ENCODE measurements around the gene MBOAT1. TPM values are rescaled to one million over a fixed set of nuclear protein-coding genes. Genes with fewer than 3 reads are reported as not detected.

MBOAT1 gene, protein sequence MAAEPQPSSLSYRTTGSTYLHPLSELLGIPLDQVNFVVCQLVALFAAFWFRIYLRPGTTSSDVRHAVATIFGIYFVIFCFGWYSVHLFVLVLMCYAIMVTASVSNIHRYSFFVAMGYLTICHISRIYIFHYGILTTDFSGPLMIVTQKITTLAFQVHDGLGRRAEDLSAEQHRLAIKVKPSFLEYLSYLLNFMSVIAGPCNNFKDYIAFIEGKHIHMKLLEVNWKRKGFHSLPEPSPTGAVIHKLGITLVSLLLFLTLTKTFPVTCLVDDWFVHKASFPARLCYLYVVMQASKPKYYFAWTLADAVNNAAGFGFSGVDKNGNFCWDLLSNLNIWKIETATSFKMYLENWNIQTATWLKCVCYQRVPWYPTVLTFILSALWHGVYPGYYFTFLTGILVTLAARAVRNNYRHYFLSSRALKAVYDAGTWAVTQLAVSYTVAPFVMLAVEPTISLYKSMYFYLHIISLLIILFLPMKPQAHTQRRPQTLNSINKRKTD
- total RNA-seq (2021) (19.7 and 22.0 TPM in 2 replicates), Bru-seq, nascent RNA (percentile 77 among the genes with signal in this experiment), BruChase-seq, experiment 1, labeled RNA remaining after a 2-hour chase (percentile 68 among the genes with signal in this experiment), BruChase-seq, experiment 2, labeled RNA remaining after a 6-hour chase (percentile 66 among the genes with signal in this experiment)
- long read RNA-seq, partial matches to known transcripts: 1 of 7 reads
- long read RNA-seq, other reads (novel, unspliced or antisense): 3 of 7 reads

DNA sequence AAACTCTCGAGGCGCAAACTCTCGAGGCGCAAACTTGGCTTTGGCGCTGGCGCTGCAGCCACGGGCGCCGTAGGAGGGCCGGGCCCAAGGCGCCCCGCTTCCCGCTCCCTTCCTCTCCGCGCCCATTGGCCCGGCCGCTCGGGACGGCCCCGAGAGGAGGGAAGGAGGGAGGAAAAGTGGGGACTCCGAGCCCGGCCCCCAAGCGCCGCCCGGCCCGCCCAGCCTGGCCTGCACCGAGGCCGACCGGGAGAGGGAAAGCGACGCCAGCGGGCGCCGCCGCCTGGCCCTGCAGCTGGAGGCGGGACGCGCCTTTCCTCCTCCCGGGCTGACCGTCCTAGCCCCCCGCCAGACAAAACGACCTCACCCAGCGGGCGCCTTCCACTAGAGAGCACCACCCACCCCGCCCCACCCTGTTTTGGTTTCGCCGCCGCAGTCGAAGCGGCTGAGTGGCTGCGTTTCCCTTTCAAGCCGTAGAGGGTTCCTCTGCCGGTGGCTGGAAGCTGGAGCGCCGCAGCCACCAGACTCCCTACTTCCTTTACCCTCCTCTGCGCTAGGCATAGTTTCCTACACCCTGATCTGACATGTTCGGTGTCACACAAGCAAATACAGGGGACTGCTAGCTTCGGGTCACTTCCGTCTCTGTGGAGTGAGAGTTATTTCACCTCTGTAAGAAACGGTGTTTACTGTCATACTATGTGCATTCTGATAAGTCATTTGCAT, at the start of gene MBOAT1:
TSS of gene MBOAT1 (minus strand) at position 78 of the 720 bp plus-strand sequence. CDS start 235 bp downstream, outside the sequence.
- H3K4me3 ChIP-seq: peak within 1 kb of the TSS; percentile 83
- no TSS peak for BruUV-seq (replicated peaks)
- peak within 1 kb of the TSS; percentile 95 for H2AFZ ChIP-seq
- no peaks in the 10 kb centered on the region for H3K9me2 ChIP-seq (ENCODE audit: insufficient read depth)
- intact Hi-C loops (cut with micrococcal nuclease; ENCODE audit: unreplicated experiment): loop anchor here (1.0 to 5.0 kb wide), 4 partner anchors 25 to 315 kb away; no protein-coding TSS in a partner anchor
- POLR2A ChIA-PET (ENCODE audit: unreplicated experiment): interaction anchor here (0.5 to 1.3 kb wide), 5 partner anchors 24 to 352 kb away, joined by 3 to 7 read pairs (median 4); no protein-coding TSS in a partner anchor
- H3K4me2 ChIP-seq: peak within 1 kb of the TSS; percentile 85
- peak within 1 kb of the TSS; percentile 80 for H3K27ac ChIP-seq
- H3K27me3 ChIP-seq (ENCODE audit: insufficient read depth, low read depth): no peaks in the 10 kb centered on the region
- peaks cover 17% of the 10 kb centered on the region; the same call in 1 of the 2 replicates for H3F3A ChIP-seq (ENCODE audit: insufficient read depth, low read depth)
- CTCF ChIA-PET: interaction anchor here (0.7 to 1.2 kb wide), 4 partner anchors 15 to 154 kb away, joined by 4 to 8 read pairs (median 4); no protein-coding TSS in a partner anchor
- no peaks in the 10 kb centered on the region for H3K79me2 ChIP-seq (ENCODE audit: low read depth)
- DNase-seq: peak; percentile 79 to 98
- H3K36me3 ChIP-seq (ENCODE audit: low read depth): no peaks in the 10 kb centered on the region
- peaks cover 9% of the 10 kb centered on the region for H3K4me1 ChIP-seq (replicated peaks; ENCODE audit: insufficient read depth)
- no peaks in the 10 kb centered on the region for H4K20me1 ChIP-seq (ENCODE audit: insufficient read depth)
- no peak for TF ChIP-seq EZH2 (IDR thresholded peaks at IDR 0.05; ENCODE audit: low read depth)
- no peaks in the 10 kb centered on the region for H3K9me3 ChIP-seq (ENCODE audit: insufficient read depth, low read depth)

- Histone ChIP-seq H3K36me3 (ENCODE audit: low read depth) (no peaks in the 10 kb centered on the region), H3K9me3 (ENCODE audit: insufficient read depth, low read depth) (no peaks in the 10 kb centered on the region), H3F3A (ENCODE audit: insufficient read depth, low read depth) (no peaks in the 10 kb centered on the region), H3K27ac (no peak overlapping the region), H3K27me3 (ENCODE audit: insufficient read depth, low read depth) (no peaks in the 10 kb centered on the region), H3K4me3 (no peak overlapping the region), H3K79me2 (ENCODE audit: low read depth) (no peaks in the 10 kb centered on the region), H3K4me2 (no peak overlapping the region), H2AFZ (no peak overlapping the region), H4K20me1 (ENCODE audit: insufficient read depth) (no peaks in the 10 kb centered on the region), H3K9me2 (ENCODE audit: insufficient read depth) (no peaks in the 10 kb centered on the region), H3K4me1 (replicated peaks; ENCODE audit: insufficient read depth) (0 out of 2 replicates have a peak, but pooled peaks cover 3% of the 10 kb centered on the region)
- TF ChIP-seq EZH2 (IDR thresholded peaks at IDR 0.05; ENCODE audit: low read depth): no peak
- TF ChIP-seq, protein P1, sequence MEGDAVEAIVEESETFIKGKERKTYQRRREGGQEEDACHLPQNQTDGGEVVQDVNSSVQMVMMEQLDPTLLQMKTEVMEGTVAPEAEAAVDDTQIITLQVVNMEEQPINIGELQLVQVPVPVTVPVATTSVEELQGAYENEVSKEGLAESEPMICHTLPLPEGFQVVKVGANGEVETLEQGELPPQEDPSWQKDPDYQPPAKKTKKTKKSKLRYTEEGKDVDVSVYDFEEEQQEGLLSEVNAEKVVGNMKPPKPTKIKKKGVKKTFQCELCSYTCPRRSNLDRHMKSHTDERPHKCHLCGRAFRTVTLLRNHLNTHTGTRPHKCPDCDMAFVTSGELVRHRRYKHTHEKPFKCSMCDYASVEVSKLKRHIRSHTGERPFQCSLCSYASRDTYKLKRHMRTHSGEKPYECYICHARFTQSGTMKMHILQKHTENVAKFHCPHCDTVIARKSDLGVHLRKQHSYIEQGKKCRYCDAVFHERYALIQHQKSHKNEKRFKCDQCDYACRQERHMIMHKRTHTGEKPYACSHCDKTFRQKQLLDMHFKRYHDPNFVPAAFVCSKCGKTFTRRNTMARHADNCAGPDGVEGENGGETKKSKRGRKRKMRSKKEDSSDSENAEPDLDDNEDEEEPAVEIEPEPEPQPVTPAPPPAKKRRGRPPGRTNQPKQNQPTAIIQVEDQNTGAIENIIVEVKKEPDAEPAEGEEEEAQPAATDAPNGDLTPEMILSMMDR (conservative IDR thresholded peaks at IDR 0.05): no peak
- BruUV-seq (replicated peaks): no TSS peak
- CTCF ChIA-PET: no interaction called here
- POLR2A ChIA-PET (ENCODE audit: unreplicated experiment): no interaction called here
- DNase-seq: no peak
- intact Hi-C loops (cut with micrococcal nuclease; ENCODE audit: unreplicated experiment): no loop called here
These were observed 49.4 kb upstream of the MBOAT1 start for GRCh38 chr6:20261685-20262084.

DNA sequence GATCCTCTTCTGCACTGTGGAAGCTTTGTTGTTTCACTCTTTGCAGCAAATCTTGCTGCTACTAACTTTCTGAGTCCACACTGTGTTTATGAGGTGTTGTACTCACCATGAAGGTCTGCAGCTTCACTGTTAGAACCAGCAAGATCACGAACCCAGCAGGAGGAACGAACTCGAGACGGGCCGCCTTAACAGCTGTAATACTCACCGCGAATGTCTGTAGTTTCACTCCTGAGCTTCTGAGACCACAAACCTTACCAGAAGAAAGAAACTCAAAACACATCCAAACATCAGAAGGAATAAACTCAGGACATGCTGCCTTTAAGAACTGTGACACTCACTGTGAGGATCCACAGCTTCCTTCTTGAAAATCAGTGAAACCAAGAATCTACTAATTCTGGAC, 48.1 kb upstream of the MBOAT1 start:
- intact Hi-C loops (cut with micrococcal nuclease; ENCODE audit: unreplicated experiment): no loop called here
- BruUV-seq (replicated peaks): no TSS peak
- Histone ChIP-seq H3K27ac (no peak overlapping the region), H3K36me3 (ENCODE audit: low read depth) (no peaks in the 10 kb centered on the region), H4K20me1 (ENCODE audit: insufficient read depth) (no peaks in the 10 kb centered on the region), H3K4me1 (replicated peaks; ENCODE audit: insufficient read depth) (no peaks in the 10 kb centered on the region), H2AFZ (no peak overlapping the region), H3K9me2 (ENCODE audit: insufficient read depth) (no peaks in the 10 kb centered on the region), H3K4me3 (no peak overlapping the region), H3K79me2 (ENCODE audit: low read depth) (no peaks in the 10 kb centered on the region), H3K4me2 (no peak overlapping the region), H3K27me3 (ENCODE audit: insufficient read depth, low read depth) (no peaks in the 10 kb centered on the region), H3F3A (ENCODE audit: insufficient read depth, low read depth) (no peaks in the 10 kb centered on the region), H3K9me3 (ENCODE audit: insufficient read depth, low read depth) (no peaks in the 10 kb centered on the region)
- DNase-seq: no peak
- ChIA-PET CTCF (no interaction called here), POLR2A (ENCODE audit: unreplicated experiment) (no interaction called here)
- TF ChIP-seq, protein P1 (conservative IDR thresholded peaks at IDR 0.05): no peak
- TF ChIP-seq EZH2 (IDR thresholded peaks at IDR 0.05; ENCODE audit: low read depth): no peak
